Activated naive CD8-positive, alpha-beta T cell treated with anti-CD3 and anti-CD28 coated beads for 36 hours (primary cell): ENCODE results near the gene PRRC2C. TPM values are rescaled to one million over a fixed set of nuclear protein-coding genes. Genes with fewer than 3 reads are reported as not detected.

ENCODE experiments used
- DNase-seq: peaks from one replicate; pipeline ENCODE4 v3.0.0; 2021
- H3K27ac Mint-ChIP-seq: one replicate; pipeline ENCODE4 v1.8.0; 2022; ENCODE audit warnings: mild to moderate bottlenecking, moderate library complexity, mixed read lengths
- H3K27me3 Mint-ChIP-seq: one replicate; pipeline ENCODE4 v1.8.0; 2022; ENCODE audit warnings: mild to moderate bottlenecking, mixed read lengths
- H3K36me3 Mint-ChIP-seq: one replicate; pipeline ENCODE4 v1.8.0; 2021; ENCODE audit warnings: mild to moderate bottlenecking, mixed read lengths
- H3K4me1 Mint-ChIP-seq: one replicate; pipeline ENCODE4 v1.8.0; 2021; ENCODE audit warnings: mixed read lengths
- H3K4me3 Mint-ChIP-seq: one replicate; pipeline ENCODE4 v1.8.0; 2022; ENCODE audit warnings: mild to moderate bottlenecking, moderate library complexity, mixed read lengths
- H3K9me3 Mint-ChIP-seq: one replicate; pipeline ENCODE4 v1.8.0; 2022; ENCODE audit warnings: mixed read lengths
- total RNA-seq, 2 experiments: library from RNA; stranded (reverse); gene quantifications; one replicate each; pipeline ENCODE4 v1.2.3, GENCODE V29; 2021

Gene PRRC2C
- total RNA-seq, 2 experiments from 2014 or later: 252 to 256 TPM

- H3K36me3 Mint-ChIP-seq: no peaks in the 10 kb centered on the region
- H3K27ac Mint-ChIP-seq: no peak overlapping the region
- DNase-seq: no peak
- H3K27me3 Mint-ChIP-seq: peaks cover 5% of the 10 kb centered on the region
- H3K9me3 Mint-ChIP-seq: no peaks in the 10 kb centered on the region
- H3K4me1 Mint-ChIP-seq: no peaks in the 10 kb centered on the region
- no peak overlapping the region for H3K4me3 Mint-ChIP-seq
Measured at GRCh38 chr1:171623651-171624331, 138.5 kb downstream of the PRRC2C start.

- no peaks in the 10 kb centered on the region for H3K36me3 Mint-ChIP-seq
- no peak for DNase-seq
- H3K27ac Mint-ChIP-seq: no peak overlapping the region
- H3K27me3 Mint-ChIP-seq: peaks cover 5% of the 10 kb centered on the region
- H3K4me3 Mint-ChIP-seq: no peak overlapping the region
- H3K9me3 Mint-ChIP-seq: no peaks in the 10 kb centered on the region
- H3K4me1 Mint-ChIP-seq: no peaks in the 10 kb centered on the region
Measured at GRCh38 chr1:171625225-171625624, 139.9 kb downstream of the PRRC2C start.

GRCh38 chr1:171627020-171627419 lies 141.7 kb downstream of the PRRC2C start:
- Mint-ChIP-seq H3K27ac (no peak overlapping the region), H3K4me3 (no peak overlapping the region), H3K9me3 (no peaks in the 10 kb centered on the region), H3K36me3 (no peaks in the 10 kb centered on the region), H3K4me1 (no peaks in the 10 kb centered on the region), H3K27me3 (peaks cover 5% of the 10 kb centered on the region)
- DNase-seq: no peak

GRCh38 chr1:171628225-171628624 lies 142.9 kb downstream of the PRRC2C start:
- Mint-ChIP-seq H3K27me3 (peaks cover 9% of the 10 kb centered on the region), H3K4me3 (no peak overlapping the region), H3K4me1 (no peaks in the 10 kb centered on the region), H3K9me3 (no peaks in the 10 kb centered on the region), H3K36me3 (no peaks in the 10 kb centered on the region), H3K27ac (no peak overlapping the region)
- no peak for DNase-seq

- H3K27me3 Mint-ChIP-seq: peaks cover 4% of the 10 kb centered on the region
Measured at GRCh38 chr1:171635661-171636060, 150.3 kb downstream of the PRRC2C start.

GRCh38 chr1:171636141-171636540 lies 150.8 kb downstream of the PRRC2C start:
- peaks cover 4% of the 10 kb centered on the region for H3K4me1 Mint-ChIP-seq
- peaks cover 4% of the 10 kb centered on the region for H3K27me3 Mint-ChIP-seq
- DNase-seq: no peak
- H3K36me3 Mint-ChIP-seq: no peaks in the 10 kb centered on the region
- no peaks in the 10 kb centered on the region for H3K9me3 Mint-ChIP-seq
- H3K27ac Mint-ChIP-seq: no peak overlapping the region
- no peak overlapping the region for H3K4me3 Mint-ChIP-seq

More at GRCh38 chr1:171635661-171636060, 150.3 kb downstream of the PRRC2C start:
- Mint-ChIP-seq H3K36me3 (no peaks in the 10 kb centered on the region), H3K27ac (no peak overlapping the region), H3K4me3 (no peak overlapping the region), H3K4me1 (peaks cover 4% of the 10 kb centered on the region), H3K9me3 (no peaks in the 10 kb centered on the region)
- no peak for DNase-seq

GRCh38 chr1:171637928-171638576 lies 152.7 kb downstream of the PRRC2C start:
- Mint-ChIP-seq H3K9me3 (no peaks in the 10 kb centered on the region), H3K4me1 (peaks cover 4% of the 10 kb centered on the region), H3K27ac (no peak overlapping the region), H3K4me3 (no peak overlapping the region), H3K36me3 (no peaks in the 10 kb centered on the region), H3K27me3 (no peaks in the 10 kb centered on the region)
- DNase-seq: no peak

GRCh38 chr1:171640225-171640624 lies 154.9 kb downstream of the PRRC2C start:
- Mint-ChIP-seq H3K4me3 (no peak overlapping the region), H3K27me3 (peaks cover 6% of the 10 kb centered on the region), H3K27ac (no peak overlapping the region), H3K9me3 (no peaks in the 10 kb centered on the region), H3K36me3 (no peaks in the 10 kb centered on the region), H3K4me1 (peaks cover 9% of the 10 kb centered on the region)
- no peak for DNase-seq

GRCh38 chr1:171641076-171641864 lies 155.9 kb downstream of the PRRC2C start:
- Mint-ChIP-seq H3K4me3 (no peak overlapping the region), H3K27me3 (peaks cover 6% of the 10 kb centered on the region), H3K36me3 (no peaks in the 10 kb centered on the region), H3K9me3 (no peaks in the 10 kb centered on the region), H3K27ac (no peak overlapping the region), H3K4me1 (peaks cover 6% of the 10 kb centered on the region)
- DNase-seq: no peak

GRCh38 chr1:171642197-171642596 lies 156.9 kb downstream of the PRRC2C start:
- H3K36me3 Mint-ChIP-seq: no peaks in the 10 kb centered on the region
- H3K27me3 Mint-ChIP-seq: peaks cover 6% of the 10 kb centered on the region
- no peak for DNase-seq
- H3K9me3 Mint-ChIP-seq: no peaks in the 10 kb centered on the region
- no peak overlapping the region for H3K4me3 Mint-ChIP-seq
- H3K4me1 Mint-ChIP-seq: peaks cover 6% of the 10 kb centered on the region
- no peak overlapping the region for H3K27ac Mint-ChIP-seq

Other genes starting within 250 kb of the PRRC2C start
- not detected for gene FMO1, start 237.0 kb upstream of the PRRC2C start, total RNA-seq
- gene FMO4, start 171.3 kb upstream of the PRRC2C start, total RNA-seq: 1 to 10 TPM; 1.9 to 2.7 TPM
- under 1 TPM in 1 of 2 experiments, not detected in 1; 0.14 TPM for gene MYOCOS, start 136.7 kb downstream of the PRRC2C start, total RNA-seq
- not detected for gene MYOC, start 167.2 kb downstream of the PRRC2C start, total RNA-seq